Kidney capillary endothelial cell (primary cell): Measurements from ENCODE around the gene KRT80.
"Not testable (repeated sequence)": the region's sequence is repeated elsewhere in the genome, so short reads cannot be mapped to it uniquely, and the experiment has no call there.

ENCODE experiments used
- DNase-seq: peaks from one replicate; pipeline ENCODE4 v3.0.0-alpha.2; 2018; ENCODE audit warnings: low spot score

KRT80 gene

DNA sequence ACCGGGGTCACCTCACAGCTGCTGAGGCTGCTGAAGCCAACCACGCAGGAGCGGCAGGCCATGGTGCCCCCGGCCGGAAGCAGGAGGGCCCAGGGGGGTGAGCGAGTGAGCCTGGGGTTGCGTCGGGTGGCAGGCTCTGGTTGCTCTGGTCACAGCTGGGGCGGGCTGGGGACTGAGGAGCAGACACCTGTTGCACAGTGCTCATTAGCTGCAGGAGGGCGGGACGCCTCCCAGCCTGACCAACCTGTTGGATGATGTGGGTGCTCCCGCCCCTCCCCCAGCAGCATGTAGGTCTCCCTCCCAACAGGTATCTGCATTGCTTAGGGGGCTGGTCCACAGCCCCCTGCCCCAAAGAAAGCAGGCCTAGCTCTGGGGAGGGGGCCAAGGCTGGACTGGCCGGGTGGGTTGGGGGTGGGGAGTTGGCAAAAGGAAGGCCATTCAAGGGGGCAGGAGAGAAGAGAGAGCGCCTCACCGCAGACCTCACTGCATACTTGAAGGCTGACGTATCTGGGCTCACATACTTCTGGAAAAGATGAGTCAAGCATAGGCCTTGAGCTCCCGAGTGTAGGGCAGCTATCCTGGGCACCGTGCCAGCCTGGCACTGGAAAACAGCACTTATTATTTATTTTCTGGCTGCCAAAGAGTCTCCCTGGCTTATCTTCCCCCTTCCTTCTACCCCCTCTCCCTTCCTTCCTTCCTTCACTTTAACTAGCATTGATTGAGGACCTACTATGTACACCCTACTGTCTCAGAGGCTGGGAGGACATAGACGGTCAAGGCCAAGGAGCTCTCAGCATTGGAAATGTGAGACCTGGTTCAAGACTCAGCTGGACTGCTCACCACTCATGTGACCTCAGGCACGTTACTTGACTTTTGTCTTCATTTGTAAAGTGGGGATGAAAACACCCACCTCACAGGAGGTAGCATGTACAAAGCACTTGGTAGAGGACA is at the start of gene KRT80:
Gene KRT80 (minus strand): TSS at position 174 of the 951 bp plus-strand sequence. CDS start 112 bp downstream, at position 62.
- DNase-seq: peak; percentile 98

- DNase-seq: no peak
Measured at GRCh38 chr12:52241205-52241842, 49.5 kb upstream of the KRT80 start.

GRCh38 chr12:52240247-52240646 is 48.4 kb upstream of the KRT80 start:
- not testable (repeated sequence) for DNase-seq

DNA sequence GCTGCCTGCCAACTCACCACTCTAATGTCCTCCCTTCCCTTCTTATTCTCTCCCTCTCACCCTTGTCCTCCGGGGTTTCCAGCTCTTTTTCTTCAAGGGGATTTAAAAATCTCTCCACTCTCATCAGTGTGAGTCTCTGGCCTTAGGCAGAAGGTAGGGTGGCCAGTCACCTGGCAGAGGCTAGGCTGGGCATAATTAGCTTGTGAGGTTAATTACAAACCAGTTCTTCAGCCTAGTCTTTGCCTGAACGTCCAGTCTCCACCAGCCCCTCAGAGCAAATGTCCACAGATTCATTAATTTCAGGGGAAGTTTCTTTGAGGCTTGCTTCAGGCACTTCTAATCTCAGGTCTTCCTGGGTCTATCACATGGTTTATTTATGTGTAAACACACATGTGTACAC is 48.0 kb upstream of the KRT80 start:
- DNase-seq: no peak

DNA sequence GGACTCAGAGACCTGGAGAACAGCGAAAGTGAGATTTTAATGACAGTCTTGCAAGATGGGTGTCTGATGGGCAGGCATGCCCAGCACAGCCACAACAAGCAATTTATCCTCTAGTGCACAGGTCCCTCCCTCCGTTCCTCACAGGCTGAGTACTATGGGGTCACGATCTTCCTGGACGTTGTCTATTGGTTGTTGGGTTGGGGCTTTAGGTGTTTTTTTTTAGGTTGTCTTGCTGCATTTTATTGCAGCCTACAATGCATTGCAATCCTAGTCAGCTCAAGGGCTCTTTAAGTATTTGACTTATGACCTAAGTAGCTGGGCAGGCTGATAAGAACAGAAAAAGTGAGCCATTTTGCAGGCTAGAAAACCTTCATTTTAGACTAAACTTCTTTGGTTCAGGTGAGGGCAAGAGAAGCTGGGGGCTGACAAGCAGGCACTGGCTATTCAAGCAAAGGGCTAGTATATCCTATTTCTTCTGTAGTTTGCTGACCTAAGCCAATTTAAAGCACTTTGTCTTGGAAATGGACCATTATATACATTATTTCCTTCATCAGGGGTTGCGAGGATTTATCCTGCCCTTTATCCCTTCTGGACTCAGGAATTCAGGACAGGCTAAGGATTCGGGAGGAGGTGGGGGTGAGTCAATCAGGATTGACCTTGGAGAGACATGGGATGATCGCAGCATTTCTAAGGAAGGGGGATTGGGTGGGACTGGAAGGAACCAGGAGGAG is 47.3 kb upstream of the KRT80 start:
- no peak for DNase-seq

- DNase-seq: no peak
Measured at GRCh38 chr12:52238207-52238840, 46.5 kb upstream of the KRT80 start.

- no peak for DNase-seq
Measured at GRCh38 chr12:52236386-52237050, 44.7 kb upstream of the KRT80 start.

- DNase-seq: no peak
Measured at GRCh38 chr12:52235822-52236361, 44.1 kb upstream of the KRT80 start.

- DNase-seq: no peak
Measured at GRCh38 chr12:52235001-52235764, 43.4 kb upstream of the KRT80 start.

DNA sequence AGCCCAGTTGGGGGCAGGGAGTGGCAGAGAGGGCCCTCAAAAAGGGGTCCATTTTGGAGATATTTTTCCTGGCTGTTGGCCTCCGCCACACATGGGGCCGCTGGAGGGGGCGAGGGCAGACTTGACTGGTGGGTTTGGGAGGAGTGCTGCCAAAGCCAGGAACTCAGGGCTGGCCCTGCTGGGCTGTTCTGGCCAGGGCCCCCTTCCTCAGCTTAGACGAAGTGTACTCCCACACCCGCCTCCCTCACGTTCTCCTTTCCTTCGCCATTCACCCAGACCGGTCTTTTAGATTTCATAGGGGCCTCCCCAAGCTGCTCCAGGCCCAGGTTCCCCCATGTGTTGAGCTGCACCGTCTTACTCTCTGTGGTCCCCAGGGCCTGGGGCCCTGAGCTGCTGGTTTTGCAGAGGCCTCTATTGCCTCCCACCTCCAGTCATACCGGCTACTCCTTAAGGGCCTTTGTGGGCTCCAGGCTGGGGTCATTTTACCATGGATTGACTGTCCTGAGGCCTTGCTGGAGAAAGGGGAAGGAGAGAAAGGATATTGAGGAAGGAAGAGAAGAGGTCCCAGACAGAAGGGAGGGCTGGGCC is 42.5 kb upstream of the KRT80 start:
- no peak for DNase-seq

DNA sequence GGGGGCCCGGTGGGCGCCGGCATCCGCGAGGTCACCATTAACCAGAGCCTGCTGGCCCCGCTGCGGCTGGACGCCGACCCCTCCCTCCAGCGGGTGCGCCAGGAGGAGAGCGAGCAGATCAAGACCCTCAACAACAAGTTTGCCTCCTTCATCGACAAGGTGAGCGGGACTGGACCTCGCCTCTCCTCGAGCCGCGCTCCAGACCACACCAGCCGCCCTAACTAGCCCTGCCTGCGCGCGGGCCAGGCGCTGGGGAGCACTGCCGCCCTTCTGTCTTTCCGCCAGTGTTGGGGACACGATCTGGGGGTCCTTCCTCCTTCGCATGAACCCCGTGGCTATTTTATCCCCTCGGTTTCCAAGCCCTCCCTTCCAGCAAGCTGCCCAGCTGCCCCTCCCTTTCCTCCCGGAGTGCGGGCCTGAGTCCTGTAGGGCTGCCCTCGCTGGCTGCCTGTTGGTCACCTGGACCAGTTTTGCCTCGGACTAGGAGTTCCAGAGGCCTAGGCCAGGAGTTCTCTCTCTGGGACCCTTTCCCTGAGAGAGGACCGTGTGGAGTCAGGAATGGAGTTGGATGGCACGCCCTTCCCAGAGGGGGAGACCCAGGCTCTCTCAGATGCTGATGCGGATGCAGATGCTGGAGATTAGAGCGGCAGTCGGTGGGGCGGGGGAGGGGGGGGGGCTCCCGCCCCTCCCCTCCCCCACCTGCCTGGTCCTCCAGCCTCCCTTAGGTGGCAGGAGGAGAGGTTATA is 41.8 kb upstream of the KRT80 start:
- DNase-seq: no peak

DNA sequence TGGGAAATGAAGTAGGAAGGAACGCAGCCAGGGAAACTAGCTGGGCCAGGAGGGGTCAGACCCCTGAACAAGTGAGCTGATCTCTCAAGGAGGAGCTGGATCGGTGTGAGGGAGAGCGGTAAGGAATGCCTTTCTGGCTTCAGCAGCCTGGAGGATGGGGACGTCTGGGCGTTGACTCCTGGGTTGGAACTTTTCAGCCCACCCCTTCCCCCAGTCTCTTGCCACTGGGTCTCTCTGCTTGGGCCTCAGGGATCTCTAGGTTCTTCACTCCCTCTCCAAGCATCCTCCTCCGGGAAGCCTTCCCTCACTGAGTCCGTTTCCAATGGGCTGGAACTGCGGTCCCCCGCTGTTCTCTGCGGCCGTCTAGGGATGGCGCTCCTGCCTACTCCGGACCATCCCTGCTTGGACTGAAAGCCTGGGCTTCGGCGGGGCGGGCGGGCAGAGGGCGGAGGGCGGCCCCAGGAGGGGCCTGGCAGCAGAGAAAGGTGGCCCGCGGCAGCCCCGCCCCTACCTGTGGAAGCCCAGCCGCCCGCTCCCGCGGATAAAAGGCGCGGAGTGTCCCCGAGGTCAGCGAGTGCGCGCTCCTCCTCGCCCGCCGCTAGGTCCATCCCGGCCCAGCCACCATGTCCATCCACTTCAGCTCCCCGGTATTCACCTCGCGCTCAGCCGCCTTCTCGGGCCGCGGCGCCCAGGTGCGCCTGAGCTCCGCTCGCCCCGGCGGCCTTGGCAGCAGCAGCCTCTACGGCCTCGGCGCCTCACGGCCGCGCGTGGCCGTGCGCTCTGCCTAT is 41.1 kb upstream of the KRT80 start, which contains the start of gene KRT7:
Gene KRT7 (plus strand): TSS at position 570 of the 788 bp plus-strand sequence. CDS start 54 bp downstream, at position 624.
- no peak for DNase-seq

DNA sequence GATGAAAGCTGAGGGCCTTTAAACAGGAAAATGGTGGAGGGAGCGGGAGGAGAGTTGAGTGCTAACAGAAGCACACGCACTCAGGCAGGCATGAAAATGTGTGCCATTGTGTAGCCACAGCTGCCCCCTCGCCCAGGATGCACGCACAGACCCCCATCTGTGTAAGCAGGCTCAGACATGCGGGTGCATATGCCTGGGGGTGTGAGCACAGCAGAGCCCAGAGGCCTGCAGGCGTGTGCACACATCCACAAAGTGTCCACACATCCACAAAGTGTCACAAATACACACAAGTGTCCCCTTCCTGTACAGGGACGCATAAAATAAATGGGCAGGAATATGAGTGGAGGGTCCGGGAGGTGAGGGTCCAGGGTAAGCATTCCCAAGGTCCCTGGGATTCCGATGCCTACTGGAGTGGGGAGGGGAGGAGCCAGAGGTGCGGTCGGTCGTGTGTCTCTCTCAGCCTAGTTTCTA is 40.4 kb upstream of the KRT80 start:
- DNase-seq: no peak

DNA sequence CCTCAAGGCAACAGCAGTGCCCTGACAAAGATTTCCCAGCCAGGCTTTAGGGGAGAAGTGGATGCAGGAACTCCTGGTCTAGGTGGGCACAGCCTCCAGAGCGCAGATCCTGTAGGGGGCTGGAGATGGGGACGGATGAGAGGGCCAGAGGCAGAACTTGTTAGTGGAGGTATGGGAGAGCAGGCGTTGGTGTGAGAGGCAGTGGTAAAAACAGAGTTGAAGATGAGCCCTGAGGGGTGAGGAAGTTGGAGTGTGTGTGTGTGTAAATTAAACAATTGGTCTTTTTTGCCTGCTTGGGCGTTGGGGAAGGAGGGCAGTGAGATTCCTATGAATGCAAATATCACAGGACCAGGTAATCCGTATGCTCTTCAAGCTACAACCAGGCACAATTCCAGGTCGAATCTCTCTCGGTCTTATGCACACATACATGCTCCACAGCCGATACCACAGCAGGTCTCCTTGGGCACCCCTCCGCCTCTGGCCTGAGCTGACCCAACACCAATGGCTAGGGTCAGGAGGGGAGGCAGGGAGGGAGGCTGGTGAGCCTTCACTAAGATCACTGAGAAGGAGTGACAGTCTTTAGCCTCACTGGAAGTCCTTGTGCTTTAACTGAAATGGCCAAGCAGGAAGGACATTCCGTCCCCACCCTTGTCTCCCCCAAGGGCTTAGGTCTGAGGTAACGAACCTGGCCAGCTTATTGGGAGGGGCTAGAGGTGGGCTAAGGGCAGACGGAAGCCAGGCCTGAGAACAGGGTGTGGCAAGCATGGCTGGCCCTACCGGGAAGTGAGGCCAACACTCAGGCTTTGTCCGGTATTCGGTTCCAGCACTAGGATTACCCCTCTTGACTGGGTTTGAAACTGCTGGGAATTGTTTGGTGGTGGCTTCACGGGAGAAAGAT is 39.7 kb upstream of the KRT80 start:
- DNase-seq: no peak

DNA sequence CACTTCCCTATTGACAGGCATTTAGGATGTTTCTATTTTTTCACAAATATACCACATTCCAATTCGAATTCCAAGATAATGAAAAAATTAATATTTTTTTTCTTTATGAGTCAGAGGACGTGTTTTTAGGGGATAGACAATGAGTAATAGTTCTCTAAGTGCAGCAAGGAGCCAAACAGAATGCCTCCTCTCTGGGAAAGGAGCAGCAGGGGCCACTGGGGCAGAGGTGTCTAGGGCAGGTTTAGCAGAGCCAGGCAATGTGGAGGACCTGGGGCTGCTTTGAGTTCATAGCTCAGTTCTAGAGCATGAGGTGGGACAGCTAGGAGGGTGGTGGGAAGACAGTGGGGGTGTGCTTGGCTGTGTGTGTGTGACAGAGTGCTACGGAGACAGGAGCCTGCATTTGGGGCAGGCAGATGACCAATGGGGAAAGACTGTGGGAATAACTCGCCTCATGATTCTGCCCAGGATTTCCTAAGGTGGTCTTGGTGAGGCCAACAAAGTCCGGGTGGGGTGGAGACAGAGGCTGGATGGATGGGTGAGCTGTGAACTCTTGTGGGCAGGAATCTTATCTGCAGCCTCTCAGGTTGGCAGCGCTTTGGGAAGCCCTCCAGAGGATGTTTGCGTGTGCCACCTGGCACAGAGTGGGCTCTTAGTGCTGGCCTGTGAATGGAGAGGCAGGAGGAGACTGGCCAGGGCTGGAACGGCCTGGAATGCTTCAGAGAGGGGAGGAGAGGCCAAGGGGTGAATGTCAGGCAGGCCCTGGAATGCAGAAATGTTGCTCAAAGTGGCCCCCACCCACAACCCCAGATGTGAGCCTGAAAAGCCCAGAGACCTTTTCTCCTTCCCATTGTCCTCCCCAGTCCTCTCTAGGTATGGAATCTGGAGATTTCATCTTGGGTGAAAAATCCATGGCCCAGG is 38.8 kb upstream of the KRT80 start:
- peak; percentile 91 for DNase-seq

DNA sequence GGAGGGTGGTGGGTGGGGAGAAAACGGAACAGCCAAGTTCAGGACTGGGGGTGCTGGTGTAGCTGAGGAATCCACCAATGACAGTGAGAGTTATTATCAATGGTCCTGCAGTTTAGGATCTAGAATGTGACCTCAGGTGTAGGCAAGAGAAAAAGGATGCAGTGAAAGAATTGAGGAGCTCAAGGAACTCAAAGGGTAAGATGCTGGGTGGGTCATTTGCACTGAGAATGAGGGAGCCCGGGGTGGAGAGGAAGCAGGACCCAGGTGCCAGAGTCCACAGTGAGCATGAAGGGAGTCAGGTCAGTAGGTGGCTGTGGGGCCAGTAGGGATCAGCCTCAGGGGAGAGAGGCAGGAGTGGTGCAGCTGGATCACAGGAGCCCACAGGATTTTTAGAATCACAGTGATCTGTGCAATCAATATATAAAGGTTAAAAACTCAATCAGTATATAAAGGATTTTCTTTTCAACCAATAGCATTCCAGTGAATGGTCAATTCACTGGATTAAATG is 38.1 kb upstream of the KRT80 start:
- no peak for DNase-seq
